ENCODE measurements around the gene TSPAN5.
A peak's percentile ranks its signal among the peaks of the same experiment; 100 is the strongest.

The TSPAN5 gene

DNA sequence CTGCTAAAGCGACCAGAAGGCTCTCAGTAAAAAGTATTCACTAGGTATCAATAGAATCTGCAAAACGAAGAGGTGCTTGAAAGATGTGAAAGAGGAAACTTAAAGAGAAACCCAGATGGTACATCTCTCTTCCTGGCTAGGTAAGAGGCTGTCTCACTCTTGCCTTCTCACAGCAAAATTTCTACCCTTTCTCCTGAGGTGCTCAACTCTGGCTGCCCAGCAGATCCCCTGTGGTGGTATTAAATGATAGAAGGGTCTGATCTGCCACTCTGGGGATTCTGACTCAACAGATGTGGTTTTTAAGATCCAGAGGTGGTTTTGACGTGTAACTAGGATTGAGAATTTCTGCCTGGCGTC is 14.9 kb upstream of the TSPAN5 start:
- DNase-seq (ENCODE audit: low spot score): no peak

DNA sequence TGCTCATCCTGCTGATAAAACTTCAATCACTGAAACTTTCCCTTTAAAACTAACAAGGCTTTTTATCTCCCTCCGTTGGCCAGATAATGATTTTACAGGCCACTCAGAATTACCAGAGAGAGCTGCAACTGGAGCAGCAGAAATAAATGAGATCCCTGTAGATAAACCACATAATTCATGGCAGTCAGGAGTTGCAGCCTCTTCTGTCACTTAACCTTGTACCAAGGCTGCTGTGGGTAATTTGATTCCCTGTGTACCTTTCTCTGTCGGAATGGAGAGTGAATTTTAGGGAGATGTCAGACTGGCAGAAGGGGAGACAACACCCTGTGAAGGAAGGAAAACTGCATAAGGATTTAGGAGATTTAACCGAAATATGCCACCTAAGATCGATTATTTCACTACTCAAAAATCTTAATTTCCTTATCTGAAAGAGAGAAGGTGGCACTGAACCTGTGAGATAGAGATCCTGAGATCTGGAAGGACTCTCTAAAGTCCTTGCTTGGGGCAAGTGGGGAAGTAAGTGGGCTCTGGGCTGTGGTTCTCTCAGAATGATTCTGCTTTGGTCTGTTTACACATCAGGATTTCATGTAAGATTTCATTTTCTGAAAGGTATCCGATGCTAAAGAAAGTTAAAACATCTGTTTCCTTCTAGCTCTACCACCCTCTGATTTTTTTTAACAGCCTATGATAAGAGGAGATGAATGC is 14.3 kb upstream of the TSPAN5 start:
- no peak for DNase-seq (ENCODE audit: low spot score)

DNA sequence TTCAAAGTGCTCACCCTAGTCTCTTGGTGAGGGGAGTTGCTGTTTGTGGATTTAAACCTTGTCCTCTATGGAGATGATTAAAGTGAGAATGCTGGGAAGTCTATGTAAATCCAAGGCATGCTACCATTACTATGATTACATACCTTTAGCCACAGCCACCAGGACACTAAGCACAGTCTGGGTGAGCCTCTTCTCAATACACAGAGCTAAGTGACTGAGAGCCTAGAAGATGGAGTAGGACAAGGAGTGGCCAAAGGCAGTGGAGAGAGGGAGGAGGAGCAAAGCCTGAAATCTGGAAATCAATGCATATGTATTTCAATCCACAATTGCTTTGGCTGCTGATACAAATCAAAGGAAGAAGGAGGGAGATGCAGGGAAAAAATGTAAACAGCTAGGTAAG is 12.7 kb upstream of the TSPAN5 start:
- DNase-seq (ENCODE audit: low spot score): no peak

DNA sequence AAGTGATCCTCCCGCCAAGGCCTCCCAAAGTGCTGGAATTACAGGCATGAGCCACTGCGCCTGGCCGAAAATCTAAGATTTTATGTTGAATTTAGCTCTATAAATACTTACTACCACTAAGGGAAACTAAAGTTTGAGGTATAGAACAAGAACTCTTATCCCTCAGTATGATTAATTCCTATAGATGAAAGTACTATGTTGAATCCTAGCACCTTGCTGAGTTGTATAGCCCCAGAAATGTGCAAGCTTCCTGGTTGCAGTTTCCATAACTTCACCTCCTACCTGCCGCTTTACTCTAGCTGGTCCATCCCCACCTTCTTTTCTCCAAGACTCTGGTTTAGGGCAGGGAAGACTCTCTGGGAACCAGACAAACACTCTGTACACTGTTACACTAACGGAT is 11.8 kb upstream of the TSPAN5 start:
- no peak for DNase-seq (ENCODE audit: low spot score)

DNA sequence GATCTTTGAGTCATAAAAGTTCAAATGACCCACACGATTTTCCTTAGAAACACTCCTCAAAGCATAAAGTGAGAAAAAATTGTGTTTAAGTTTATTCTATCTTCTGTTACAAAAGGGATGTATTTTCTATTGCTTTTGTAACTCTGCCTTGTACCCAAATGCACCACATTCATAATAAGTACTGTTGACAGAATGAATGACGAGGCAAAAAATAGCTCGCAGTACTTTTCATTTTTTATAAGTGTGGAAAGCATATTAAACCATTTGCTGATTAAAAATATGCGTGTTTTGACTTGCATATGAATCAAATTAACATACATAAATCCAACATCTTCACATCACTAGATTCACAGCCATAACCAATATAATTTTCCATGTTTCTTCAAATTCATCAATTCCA is 11.2 kb upstream of the TSPAN5 start:
- no peak for DNase-seq (ENCODE audit: low spot score)

DNA sequence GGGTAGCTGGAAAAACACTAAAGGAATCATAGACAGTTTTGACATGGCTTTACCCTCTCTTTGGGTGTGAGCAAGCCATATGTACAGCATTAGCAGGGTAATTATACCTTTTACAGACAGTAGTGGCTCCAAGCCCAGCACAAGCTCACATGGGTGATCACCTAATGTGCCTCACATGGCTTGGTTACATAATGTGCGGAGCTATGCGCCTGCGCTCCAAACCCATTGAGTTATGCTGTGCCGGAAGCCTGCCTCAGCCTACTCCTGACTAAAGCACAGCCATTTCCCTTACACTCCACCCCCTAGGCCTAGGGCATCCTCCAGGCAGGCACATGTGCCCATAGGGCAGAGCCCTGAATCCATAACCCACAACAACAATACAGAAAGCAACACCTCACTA is 6.5 kb upstream of the TSPAN5 start:
- no peak for DNase-seq (ENCODE audit: low spot score)

DNA sequence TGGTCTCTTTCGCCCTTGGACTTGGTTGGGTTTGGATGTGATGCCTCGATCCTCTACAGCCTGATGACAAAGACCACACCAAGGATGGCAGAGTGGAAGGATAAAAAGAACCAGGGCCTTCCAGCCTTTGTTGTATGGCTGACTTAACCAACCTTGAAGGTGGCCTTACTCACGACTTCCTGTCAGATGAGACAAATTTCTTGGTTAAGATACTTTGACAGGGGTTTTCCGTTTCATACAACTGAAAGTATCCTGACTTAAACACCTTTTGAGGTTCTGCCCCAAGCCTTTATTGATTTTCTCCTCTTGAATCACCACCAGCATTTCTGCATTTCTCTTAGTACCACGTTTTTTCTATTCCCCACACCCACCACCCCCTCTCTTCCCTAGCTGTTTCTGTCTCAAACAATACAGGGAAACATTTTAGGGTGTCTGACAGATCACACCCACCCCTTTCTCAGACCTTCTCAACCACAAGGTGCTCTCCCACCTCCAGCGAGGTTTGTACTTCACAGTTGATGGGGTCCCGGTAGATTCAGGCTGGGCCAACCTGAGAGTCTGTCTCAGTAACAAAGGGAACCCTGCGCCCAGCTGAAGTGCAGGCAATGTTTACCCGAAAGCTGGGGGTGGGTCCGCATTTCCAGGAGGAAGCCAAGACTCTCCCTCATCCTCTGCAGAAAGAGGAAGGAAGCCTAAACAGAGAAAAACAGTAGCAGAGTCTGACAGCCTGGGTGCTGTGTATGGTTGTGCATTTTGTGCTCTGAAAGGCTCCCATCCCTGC is 5.0 kb upstream of the TSPAN5 start:
- no peak for DNase-seq (ENCODE audit: low spot score)

DNA sequence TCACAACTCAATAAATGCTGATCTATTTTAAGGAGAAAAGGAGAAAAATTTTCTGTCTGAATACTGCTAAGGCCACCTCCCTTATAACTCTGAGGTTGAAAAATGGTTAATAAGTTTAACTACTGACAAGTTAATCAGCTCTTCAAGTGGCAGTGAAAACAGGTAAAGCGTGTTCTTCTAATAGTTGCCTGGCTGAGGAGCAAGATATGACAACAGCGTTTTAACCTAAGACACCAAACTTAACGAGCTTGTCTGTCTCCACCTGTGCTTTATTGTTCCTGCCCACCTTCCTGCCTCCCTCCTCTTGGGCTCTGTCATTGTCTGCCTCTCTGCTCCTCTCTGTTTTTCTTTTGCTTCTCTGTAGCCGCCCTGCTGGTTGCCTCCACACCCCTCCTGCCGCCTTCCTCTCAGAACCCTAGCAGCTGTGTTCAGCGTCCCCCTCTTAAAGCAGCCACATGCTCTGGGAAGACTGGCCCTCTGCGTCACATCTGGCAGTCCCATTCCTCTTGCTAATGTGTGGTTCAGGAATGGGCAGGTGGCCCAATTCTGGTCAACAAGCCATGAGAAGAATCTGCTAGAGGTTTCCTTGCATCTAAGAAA is 4.3 kb upstream of the TSPAN5 start:
- no peak for DNase-seq (ENCODE audit: low spot score)

DNA sequence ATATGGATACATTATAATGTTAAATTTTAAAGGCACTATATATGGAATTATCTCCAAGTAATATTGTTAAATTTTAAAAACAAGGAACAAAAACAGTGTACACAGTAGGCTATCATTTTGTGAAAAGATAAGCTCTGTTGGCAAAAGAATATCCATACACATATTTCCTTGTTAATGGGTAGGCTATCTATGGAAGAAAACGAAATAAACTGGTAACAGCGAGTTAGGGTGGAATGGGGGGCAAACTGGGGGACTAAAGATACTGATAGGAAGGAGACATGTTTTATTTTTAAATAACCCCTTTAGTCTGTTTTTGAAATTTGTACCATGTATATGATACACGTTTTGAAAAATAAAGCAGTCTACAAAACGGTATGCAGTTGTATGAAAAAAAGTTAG is 3.6 kb upstream of the TSPAN5 start:
- no peak for DNase-seq (ENCODE audit: low spot score)

DNA sequence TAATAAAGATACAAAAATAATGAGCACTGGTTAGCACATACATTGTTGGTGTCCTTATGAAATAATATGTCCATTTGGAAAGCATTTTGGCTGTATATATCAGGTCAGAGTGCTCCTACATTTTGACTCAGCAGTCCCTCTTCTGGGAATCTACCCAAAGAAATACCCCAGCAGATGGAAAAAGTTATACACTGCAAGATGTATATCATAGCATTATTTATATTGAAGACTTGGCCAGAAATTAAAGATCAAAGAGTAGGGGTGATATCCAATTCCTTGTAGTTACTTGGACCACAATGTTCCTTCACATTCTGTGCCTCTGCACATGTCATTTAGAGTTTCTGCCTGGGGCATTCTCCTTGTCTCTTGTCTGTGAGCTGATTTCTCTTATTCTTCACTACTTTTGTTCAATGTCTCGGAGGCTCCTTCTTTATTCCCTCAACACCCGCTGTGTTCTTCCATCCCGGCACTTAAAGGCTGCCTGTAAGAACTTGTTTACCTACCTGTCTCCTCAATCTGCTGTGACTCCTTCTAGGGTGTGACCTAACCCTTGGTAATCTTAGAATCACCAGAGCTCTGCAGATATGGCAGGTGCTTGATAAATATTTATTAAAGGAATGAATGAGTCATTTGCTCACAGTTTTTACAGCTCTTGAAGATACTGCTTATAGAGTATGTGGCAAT is 3.1 kb upstream of the TSPAN5 start:
- no peak for DNase-seq (ENCODE audit: low spot score)

DNA sequence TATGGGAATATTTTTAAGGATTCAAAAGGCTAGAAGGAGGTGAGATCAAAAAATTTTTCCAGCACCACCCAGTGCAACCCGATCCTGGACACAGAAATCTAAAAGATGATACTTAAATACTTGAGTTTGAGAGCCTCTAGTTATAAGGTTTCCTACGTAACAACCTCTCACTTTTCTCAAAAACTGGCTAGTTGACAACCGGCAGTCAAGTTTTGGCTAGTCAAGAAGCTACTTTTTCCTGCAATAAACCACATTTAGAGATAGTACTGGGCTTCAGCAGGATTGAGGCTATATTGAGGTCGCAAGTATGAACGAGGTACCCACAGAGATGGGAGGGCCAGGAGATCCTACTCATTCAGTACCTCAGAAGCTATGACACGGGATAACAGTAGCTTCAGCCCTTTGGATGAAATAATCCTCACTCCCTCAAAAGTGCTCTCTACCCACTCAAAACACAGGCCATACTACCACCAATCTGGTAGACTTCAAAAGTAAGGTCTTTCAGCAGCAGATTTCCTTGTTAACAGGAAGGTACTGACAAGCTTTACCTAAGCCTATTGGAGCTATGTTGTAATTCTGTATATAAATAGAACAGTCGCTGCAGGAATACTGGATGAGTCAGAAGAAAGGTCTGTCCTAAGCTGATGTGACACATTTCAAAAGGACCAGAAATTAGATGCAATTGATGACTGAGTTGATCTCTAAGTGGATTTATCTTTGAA is 1.5 kb upstream of the TSPAN5 start:
- DNase-seq (ENCODE audit: low spot score): peak; percentile 28

DNA sequence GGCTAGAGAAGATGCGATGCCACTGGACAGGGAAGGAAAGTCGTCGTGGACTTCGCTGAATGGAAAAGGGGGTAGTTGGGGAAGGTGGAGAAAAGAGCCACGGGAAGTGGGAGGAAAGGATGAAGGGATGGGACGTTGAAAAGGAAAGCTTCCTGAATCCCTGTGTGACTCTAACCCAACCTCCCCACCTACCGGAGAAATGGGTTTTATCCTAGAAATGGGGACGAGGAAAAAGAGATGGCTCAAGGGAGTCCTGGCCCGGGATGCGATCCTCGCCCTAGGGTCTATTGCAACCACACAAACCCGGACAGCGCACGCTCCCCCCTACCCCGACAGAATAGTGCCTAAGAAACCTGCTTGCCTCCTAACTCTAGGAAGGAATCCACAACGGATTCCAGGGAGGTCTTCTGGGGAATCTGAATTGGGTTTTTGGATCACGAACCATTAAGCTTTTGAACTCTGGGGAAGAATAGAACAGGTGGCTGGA is 738 bp upstream of the TSPAN5 start:
- DNase-seq (ENCODE audit: low spot score): no peak

DNA sequence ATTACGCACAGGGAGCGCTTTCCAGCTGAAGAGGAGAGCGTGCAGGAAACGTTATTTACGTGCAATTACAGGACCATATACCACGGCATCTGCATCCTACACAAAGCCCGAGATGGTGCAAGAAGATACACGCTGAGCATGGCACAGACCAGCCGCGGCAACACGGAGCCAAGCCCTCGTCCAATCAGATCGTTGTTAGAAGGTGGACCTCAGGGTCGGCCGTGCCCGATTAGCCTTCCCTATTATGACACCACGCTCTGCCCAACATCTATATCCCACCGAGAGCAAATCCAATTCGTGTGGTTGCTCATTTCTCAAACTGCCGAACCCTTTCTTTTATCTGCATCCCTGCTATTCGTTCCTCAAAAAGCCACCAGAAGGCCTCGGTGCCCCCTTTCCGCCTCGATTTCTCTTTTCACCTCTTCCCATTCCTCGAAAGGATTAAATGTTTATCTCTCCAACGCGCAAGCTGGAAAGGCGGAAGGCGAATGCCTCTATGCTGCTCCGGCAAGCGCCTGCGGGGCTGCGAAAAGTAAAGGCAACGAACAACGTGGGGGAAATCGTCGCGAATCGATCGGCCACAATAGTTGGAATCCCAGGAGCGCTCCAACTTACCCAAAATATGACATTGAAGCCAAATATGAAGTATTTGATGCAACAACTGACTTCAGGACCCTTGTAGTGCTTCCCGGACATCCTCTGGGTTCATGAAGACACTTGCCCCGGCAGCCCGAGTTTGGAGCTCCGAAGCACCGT is 702 bp downstream of the TSPAN5 start:
- DNase-seq (ENCODE audit: low spot score): peak; percentile 52

DNA sequence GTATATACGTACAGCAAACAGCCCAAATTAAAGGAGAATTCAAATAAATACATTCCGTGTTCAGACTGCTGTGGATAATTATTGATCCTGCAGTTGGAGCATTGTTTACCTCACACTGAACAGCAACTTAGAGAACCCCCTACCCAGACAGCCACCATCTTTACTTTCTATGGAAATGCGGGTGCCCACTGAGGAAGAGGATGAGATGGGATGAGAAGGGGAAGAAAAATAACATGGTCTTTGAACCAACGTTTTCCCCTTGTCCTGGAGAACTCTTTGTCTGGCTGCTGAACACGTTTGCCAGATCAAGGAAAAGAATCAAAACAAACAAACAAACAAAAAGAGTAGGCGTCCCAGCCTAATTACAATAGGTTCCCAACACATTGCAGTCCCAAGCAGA is 1.5 kb downstream of the TSPAN5 start:
- DNase-seq (ENCODE audit: low spot score): no peak

DNA sequence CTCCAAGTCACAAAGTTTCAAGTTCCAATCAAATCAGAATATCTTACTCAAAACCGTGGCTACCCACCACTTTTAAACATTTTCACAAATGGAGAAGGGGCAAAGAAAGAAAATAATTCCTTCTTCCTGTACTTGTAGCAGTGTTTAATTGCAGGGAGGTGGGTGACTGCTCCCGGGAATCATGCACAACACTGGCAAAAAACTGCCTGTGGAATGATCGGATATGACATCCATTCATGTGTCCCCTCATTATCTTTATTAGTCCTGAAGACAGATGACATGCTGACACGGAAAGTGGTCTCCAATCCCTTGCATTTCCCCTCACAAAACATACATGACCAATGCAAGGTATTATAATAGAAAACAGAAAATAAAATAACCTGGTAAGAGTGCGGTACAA is 2.0 kb downstream of the TSPAN5 start:
- no peak for DNase-seq (ENCODE audit: low spot score)

DNA sequence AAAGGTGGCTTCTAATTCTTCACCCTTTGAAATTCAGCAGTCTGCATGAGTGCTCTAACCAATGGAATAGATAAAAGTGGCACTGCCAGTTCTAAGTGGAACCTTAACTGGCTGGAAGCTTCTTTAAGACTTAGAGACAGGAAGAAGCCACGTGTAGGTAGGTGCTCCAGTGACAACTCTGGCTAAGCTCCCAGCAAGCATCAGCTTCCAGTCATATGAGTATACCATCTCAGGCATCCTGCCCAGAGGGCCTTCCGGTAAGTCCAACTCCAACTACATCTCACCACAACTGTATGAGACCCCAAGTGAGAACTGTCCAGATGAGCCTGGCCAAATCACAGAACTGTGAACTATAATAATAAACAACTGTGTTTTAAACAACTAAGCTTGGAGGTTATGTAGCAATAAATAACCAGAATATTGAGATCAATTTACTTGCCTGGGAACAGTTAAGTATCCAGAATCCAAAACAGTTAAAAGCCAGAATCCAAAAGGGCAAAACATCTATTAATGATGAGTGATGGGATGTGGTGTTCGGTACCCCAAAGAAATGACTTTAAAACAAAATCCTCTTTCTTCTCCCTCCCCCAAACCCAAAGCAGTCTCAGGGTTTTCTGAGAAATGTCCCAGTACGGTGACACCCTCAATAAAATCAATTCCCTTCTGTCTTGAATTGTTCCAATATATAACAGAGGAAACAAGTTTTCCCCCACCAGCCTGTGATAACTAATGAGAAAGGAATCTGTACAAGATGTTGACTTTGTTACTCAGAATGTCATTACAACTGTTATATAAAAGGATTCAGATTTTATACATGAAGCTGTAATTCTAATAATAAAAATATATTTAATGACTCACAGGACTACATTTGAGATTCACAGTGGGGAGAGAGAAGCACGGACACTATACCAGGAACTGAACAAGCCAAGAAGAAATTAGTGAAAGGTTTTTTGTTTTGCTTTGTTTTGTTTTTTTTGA is 4.2 kb downstream of the TSPAN5 start:
- no peak for DNase-seq (ENCODE audit: low spot score)

DNA sequence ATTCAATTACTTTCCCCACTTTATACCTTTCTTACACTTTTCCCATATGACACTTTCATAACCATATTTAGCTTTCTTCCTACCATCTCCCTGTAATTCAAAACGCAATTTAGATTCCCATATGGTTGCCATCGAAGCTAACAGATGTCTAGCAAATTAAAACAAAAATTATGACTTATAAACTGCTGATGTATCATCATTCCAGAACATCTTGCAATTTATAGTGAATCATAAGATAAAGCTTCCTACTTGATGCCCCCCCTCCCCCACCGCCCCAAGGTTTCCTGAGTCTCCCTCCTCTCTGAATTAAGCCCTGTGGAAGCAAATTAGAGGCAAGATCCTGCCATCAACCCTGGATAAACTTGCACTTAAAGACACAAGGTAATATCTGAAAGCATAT is 5.4 kb downstream of the TSPAN5 start:
- DNase-seq (ENCODE audit: low spot score): no peak

DNA sequence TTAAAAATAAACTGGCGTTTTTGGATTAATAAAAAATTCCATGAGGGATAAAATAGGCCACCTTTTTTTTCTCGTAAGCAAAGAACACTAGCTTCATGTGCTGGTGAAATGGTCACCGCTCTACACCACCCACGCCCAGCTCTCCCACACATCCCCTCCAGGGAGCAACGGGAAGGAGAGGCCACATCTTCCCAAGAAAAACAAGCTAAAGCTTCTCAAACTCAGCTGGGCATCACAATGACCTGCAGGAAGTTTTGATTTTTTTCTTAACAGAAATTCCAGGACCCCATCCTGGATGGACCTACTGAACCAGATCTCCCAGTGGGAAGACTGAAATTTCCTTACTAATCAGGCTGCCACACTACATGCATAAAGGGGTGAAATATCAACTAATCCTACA is 9.8 kb downstream of the TSPAN5 start:
- DNase-seq (ENCODE audit: low spot score): no peak

DNA sequence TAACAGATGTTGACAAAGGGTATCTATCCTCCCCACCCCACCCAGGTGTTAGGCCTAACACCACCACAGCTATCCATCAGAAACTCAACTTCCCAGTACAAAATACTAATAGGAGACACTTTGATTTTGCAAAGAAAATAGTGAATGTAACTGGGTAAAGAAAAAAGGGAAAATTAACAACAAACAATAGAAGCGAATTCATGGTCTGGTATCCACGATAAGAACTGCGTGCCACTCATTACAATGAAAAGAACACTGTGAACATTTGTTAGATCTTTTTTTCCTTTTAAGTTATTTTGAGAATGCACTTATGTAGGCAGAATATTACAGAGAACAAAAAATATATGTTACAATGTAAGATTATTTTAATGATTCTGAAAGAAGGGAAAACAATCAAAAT is 12.0 kb downstream of the TSPAN5 start:
- no peak for DNase-seq (ENCODE audit: low spot score)

DNA sequence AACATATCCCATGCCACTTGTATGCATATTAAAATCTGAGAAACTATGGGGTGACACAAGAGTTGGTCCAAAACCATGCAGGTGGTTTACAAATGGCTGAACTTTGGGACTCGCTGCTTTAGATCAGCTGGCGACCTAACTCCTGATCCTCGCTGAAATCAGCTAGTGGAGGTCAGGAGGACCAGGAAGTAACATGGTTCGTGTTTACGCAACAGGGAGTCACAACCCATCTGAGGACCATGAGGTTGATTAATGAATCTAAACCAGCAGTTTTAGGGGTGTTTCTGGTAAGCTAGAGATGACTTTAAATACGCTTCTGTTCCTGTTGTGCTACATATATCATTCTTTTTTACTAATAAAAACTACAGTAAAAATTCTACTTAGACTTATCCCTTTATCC is 12.9 kb downstream of the TSPAN5 start:
- DNase-seq (ENCODE audit: low spot score): no peak

Data from HuH-7 (cell line).